Activated T-helper 9 cell treated with anti-CD3 and anti-CD28 coated beads, Interleukin-2, amount 50 U/mL, for 16 hours (primary cell): ENCODE measurements around the gene SIRPB1.
"Not testable (repeated sequence)": the region's sequence is repeated elsewhere in the genome, so short reads cannot be mapped to it uniquely, and the experiment has no call there.

Source experiments
- DNase-seq: peaks from one replicate; pipeline ENCODE4 v3.0.0-alpha.2; 2020; ENCODE audit warnings: low read depth

Gene SIRPB1

DNA sequence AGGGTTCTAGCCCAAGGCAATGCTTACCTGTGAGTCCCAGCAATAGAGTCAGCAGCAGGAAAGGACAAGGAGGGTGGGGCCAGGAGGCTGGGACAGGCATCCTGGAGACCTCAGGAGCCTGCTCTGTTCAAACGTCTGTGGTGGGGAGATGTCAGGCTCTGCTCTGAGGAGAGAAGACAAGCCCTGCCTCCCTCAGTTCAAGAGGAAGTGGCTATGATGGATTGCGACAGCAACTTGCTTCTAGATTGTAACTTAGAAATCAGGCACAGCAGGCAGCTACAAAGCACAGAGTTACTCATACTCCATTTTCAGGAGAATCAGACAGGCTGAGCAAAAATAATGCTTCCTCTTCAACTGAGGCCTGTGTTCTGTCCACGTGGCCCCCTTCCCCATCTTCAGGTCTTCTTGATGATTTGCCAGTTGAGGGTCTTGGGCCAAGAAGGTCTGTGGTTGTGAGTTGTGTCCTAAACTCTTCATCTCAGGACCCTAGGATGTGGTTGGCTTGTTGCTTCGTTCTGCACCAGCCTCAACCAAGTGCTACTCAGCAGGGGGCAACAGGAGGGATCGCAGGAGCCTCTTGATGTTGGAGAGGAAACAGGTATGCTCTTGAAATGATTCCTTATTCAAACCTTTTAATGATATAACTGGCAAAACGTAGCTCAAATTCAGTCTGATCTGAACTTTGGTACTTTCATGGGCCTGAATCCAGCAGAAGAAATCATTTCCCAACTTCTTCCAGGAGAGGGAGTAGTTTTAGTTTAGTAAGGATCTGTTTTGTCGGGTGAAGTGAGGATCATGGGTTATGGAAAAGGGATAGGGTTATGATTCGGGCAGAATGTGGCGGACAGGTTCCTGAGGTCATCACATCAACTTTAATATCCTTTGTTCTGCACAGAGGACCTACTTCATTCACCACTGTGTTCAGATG lies 31.0 kb downstream of the SIRPB1 start:
- DNase-seq = no peak

DNA sequence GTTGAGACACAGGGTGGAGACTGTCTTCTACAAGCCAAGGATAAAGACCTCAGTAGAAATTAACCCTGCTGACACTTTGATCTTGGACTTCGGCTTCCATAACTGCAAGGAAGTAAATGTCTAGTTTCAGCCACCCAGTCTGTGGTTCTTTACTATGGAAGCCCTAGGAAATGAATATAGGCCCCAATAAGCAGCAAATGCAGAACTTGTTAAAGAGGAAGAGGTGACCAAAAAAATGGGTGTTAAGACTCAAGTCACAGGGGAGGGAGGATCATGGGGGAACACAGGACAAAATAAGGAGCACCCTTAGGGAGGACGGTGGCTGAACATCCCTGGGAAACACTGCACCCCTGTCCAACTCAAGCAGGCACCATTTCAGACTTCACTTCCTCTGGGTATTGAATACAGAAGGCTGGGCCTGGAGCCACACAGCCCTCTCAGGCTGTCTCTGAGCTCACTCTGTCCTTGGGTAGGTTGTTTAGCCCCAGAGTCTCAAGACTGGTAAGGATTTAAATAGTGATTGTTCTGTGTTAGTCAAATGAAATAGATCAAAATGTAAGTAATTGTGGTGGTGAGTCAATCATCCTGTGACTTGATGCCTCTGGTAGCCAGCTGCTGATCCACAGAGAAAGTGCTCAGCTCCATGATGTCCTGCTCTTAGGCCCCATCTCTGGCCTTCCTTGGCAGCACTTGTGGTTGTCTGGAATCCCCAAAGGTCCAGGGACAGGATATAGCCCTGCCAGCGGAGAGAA lies 31.9 kb downstream of the SIRPB1 start:
- no peak for DNase-seq

DNA sequence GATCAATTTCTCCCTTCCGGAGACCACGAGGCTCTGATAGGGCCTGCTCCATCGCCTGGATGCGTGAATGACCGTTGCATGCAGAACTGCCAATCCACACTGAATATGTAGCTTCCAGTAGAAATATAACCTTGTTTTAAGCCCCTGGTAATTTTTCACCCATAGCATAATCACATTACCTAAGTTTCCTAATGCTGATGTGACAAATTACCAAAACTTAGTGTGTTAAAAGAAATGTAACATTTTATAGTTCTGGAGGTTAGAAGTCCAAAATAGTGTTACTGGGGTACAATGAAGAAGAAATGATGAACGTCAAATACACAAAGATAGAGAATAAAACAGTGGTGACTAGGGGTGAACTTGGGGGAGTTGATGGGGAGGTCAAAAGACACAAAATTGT lies 40.3 kb downstream of the SIRPB1 start:
- no peak for DNase-seq

DNA sequence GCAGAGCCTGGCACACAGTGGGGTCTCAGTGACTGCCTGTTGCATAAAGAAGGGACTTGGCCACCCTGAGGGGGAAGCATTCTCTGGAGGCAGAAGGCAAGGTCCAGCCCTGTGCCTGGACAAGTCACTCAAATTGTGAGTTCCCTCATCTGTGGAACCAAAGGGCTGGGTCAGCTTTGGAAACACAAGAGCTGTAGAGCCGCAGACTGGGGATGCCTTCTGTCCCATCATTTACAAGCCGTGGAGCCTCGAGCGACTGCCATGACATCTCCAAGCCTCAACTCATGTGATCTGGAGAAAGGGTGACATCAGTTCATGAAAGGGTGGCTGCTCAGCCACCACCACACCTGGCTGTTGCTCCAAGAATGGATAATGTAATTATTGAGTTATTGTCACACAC lies 41.9 kb downstream of the SIRPB1 start:
- no peak for DNase-seq

DNA sequence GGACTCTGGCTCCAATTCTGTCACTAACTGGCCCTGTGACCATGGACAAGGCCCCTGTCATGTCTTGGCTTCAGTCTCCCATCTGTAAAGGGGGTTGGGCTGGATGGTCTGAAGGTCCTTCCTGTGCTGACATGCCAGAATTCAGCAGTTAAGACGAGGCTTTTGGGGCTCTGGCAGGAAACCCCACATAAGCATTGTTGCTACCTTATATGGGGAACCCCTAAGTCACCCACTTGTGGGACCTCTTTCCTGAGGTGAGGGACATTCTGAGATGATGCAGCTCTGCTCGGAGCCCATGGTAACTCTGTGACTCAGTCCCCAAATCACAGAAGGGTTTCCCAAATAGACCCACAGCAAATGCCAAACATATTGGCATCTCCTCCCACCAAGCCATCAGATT lies 42.5 kb downstream of the SIRPB1 start:
- not testable (repeated sequence) for DNase-seq

DNA sequence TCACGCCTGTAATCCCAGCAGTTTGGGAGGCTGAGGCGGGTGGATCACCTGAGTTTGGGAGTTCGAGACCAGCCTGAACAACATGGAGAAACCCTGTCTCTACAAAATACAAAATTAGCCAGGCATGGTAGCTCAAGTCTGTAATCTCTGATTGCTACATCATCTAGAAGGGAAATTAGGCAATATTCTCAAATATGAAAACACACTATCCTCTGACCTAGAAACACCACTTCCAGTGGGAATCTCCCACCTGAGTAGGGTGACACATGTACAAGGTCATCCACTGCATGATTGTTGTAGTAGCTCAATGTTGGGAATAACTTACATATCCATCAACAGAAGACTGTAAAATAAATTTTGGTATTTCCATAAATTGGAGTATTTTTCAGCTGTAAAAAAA lies 43.2 kb downstream of the SIRPB1 start:
- DNase-seq = no peak

DNA sequence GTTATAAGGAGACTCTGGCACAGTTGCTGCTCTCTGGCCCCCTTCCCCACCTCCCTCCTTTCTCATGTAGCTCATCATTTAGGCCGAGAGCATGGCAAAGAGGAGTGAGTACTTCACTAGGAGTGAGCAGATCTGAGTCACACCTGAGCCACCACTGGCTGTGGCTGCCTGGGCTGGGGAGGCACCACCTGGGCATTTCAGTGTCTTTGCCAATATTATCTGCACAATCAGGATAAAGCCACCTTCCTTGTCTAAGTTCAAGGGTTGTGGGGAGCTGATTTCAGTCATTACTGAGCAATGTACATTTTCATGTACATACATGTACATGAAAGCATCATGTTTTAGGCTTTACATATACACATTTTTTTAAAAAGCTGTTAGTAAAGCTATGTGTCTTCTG lies 43.8 kb downstream of the SIRPB1 start:
- not testable (repeated sequence) for DNase-seq

DNA sequence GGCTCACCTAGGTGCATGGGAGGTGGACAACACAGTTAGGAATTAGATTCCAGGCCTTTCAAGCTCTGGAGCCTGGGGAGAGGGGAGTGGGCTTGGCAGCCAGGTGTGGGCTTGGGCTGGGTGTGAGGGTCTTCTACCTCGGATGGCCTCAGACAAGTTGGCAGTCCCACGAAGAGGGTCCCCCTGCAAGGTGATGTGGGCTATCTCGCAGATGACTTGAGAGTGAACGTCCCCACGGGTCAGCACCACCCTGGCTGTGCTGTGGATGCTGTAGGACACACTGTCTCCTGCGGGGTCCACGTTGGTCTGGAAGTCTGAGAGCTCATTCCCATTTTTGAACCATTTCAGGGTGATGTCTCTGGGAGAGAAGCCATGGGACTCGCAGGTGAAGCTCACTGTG lies 48.2 kb downstream of the SIRPB1 start:
- not testable (repeated sequence) for DNase-seq
